Measurements from ENCODE around the gene ETNK2.

- TF ChIP-seq CTCF (IDR thresholded peaks at IDR 0.05) (no peak), TP53 (CRISPR knock-in tag; IDR thresholded peaks at IDR 0.05) (no peak), JUNB (IDR thresholded peaks at IDR 0.05) (no peak), POLR2A (IDR thresholded peaks at IDR 0.05; ENCODE audit: low read length) (no peak), JUN (IDR thresholded peaks at IDR 0.05) (no peak), MYC (IDR thresholded peaks at IDR 0.05; ENCODE audit: borderline replicate concordance, low read length) (no peak), REST (IDR thresholded peaks at IDR 0.05) (no peak), BCL3 (IDR thresholded peaks at IDR 0.05) (no peak), USF2 (IDR thresholded peaks at IDR 0.05) (no peak), RFX5 (IDR thresholded peaks at IDR 0.05) (no peak), CBX8 (IDR thresholded peaks at IDR 0.05) (no peak), ESRRA (IDR thresholded peaks at IDR 0.05; ENCODE audit: borderline replicate concordance, low read length) (no peak), EP300 (IDR thresholded peaks at IDR 0.05) (no peak)
Observed at GRCh38 chr1:204113896-204114295, 37.9 kb downstream of the ETNK2 start.

Measured in A549 (cell line).